MCF 10A (cell line): Measurements from ENCODE around the gene ST6GAL2. TPM values are rescaled to one million over a fixed set of nuclear protein-coding genes. Genes with fewer than 3 reads are reported as not detected.

Source experiments
- Bru-seq: library from RNA; stranded (reverse); fragments of 400-500 nt; gene quantifications from one replicate; lab custom pipeline; 2021; lab: Mats Ljungman, UMichigan
- BruChase-seq, 2 experiments: library from RNA; stranded (reverse); fragments of 400-500 nt; gene quantifications; one replicate each; lab custom pipeline; 2021; lab: Mats Ljungman, UMichigan
- BruUV-seq: library from RNA; stranded (reverse); fragments of 400-500 nt; replicated peaks from 2 replicates; lab custom pipeline; 2021; lab: Mats Ljungman, UMichigan
- CTCF ChIA-PET: fragments of 300-600 bp; sonication (Branson Sonifier 250); formaldehyde crosslinking; extraction: SDS; loops from one replicate; lab custom pipeline; 2021; ENCODE audit warnings: antibody characterized with exemption, inconsistent platforms; lab: Yijun Ruan, JAX
- POLR2A ChIA-PET: fragments of 300-600, 350-650 bp; sonication (Branson Sonifier 250); formaldehyde crosslinking; extraction: SDS; loops from one replicate; lab custom pipeline; 2020; ENCODE audit warnings: antibody characterized with exemption, inconsistent platforms; lab: Yijun Ruan, JAX
- DNase-seq: peaks from one replicate; pipeline ENCODE4 v3.0.0-alpha.2; 2018; ENCODE audit not compliant: unreplicated experiment
- H3K27ac Mint-ChIP-seq: one replicate; pipeline ENCODE4 v1.8.0; 2022; ENCODE audit warnings: mild to moderate bottlenecking, low read depth, mixed read lengths; ENCODE audit not compliant: unreplicated experiment
- H3K27me3 Mint-ChIP-seq: one replicate; pipeline ENCODE4 v1.8.0; 2022; ENCODE audit warnings: mixed read lengths; ENCODE audit not compliant: insufficient read depth, unreplicated experiment
- H3K36me3 Mint-ChIP-seq: one replicate; pipeline ENCODE4 v1.8.0; 2022; ENCODE audit warnings: mild to moderate bottlenecking, moderate library complexity, mixed read lengths; ENCODE audit not compliant: insufficient read depth, unreplicated experiment
- H3K4me1 Mint-ChIP-seq: one replicate; pipeline ENCODE4 v1.8.0; 2022; ENCODE audit warnings: mixed read lengths; ENCODE audit not compliant: insufficient read depth, unreplicated experiment
- H3K4me3 Mint-ChIP-seq: one replicate; pipeline ENCODE4 v1.8.0; 2022; ENCODE audit warnings: mild to moderate bottlenecking, moderate library complexity, mixed read lengths; ENCODE audit not compliant: unreplicated experiment
- H3K9me3 Mint-ChIP-seq: one replicate; pipeline ENCODE4 v1.8.0; 2022; ENCODE audit warnings: mixed read lengths; ENCODE audit not compliant: unreplicated experiment
- intact Hi-C: fragments of 100-400 bp; cut with micrococcal nuclease; formaldehyde crosslinking; loops from 2 replicates; pipeline ENCODE4 v1.14.1; 2022
- long read RNA-seq: library from polyadenylated mRNA; stranded (forward); transcript quantifications from one replicate; pipeline ENCODE4 v2.0.0, GENCODE V29; 2022
- total RNA-seq: library from RNA; stranded (reverse); gene quantifications from 2 replicates; pipeline ENCODE4 v1.2.3, GENCODE V29; 2022
- TF ChIP-seq, protein P1 (sequence below): fragments of 200-600 bp; IDR thresholded peaks from one replicate; pipeline ENCODE4 v1.8.0; 2022; ENCODE audit warnings: antibody characterized with exemption, mild to moderate bottlenecking; ENCODE audit not compliant: unreplicated experiment

Gene ST6GAL2, protein sequence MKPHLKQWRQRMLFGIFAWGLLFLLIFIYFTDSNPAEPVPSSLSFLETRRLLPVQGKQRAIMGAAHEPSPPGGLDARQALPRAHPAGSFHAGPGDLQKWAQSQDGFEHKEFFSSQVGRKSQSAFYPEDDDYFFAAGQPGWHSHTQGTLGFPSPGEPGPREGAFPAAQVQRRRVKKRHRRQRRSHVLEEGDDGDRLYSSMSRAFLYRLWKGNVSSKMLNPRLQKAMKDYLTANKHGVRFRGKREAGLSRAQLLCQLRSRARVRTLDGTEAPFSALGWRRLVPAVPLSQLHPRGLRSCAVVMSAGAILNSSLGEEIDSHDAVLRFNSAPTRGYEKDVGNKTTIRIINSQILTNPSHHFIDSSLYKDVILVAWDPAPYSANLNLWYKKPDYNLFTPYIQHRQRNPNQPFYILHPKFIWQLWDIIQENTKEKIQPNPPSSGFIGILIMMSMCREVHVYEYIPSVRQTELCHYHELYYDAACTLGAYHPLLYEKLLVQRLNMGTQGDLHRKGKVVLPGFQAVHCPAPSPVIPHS
- 0.34 and 0.68 TPM in 2 replicates for total RNA-seq
- Bru-seq, nascent RNA, result percentile 17 among the genes with signal in this experiment
- percentile 20 among the genes with signal in this experiment for BruChase-seq, experiment 1, labeled RNA remaining after a 6-hour chase
- BruChase-seq, experiment 2, labeled RNA remaining after a 2-hour chase, result percentile 21 among the genes with signal in this experiment
- long read RNA-seq, result 0 reads

DNA sequence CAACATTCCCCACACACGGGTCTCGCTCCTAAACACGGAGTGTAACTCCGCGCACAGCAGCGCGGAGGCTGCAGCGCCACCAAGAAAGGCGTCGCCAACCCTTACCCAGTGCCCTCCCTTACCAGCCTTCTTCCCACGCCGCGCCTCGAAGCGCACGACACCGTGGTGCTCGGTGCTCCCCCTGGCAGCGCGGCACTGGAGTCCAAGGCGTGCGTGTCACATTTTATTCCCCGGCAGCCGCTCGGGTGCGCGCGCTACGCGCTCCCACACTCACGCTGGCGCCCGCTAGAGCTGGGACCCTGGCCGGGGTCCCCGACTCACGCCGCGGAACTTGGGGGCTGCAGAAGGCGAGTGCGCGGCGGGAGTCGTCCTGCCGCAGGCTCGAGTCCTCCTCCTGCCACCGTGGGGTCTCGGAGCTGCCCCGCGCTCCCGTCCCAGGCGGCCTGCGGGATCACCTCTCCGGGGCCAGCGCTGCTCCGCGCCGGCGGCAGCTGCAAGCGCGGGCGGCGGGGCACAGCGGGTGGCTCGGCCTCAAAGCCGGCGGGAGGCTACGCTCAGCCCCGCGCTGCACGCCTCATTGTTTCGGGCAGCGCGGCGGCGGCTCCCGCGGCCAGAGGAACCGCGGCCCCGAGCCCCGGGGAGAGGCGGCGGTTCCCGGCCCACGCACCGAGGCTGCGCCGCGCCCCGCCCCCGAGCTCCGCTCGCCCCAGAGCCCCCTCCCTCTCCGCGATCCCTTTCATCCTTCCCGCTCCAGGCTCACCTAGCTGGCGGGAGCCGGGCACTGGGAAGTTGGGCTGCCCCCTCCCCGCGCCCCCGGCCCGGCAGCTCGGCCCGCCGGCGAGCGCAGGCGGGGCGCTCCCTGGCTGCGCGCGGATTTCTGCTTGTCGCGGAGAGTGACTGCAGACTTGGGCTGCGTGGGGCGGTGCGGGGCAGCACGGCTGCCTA, at the start of gene ST6GAL2:
ST6GAL2 (minus strand) TSS at position 197 of the 945 bp plus-strand sequence. CDS start 42,190 bp downstream, outside the sequence.
- intact Hi-C loops, result no loop called here
- TF ChIP-seq, protein P1, sequence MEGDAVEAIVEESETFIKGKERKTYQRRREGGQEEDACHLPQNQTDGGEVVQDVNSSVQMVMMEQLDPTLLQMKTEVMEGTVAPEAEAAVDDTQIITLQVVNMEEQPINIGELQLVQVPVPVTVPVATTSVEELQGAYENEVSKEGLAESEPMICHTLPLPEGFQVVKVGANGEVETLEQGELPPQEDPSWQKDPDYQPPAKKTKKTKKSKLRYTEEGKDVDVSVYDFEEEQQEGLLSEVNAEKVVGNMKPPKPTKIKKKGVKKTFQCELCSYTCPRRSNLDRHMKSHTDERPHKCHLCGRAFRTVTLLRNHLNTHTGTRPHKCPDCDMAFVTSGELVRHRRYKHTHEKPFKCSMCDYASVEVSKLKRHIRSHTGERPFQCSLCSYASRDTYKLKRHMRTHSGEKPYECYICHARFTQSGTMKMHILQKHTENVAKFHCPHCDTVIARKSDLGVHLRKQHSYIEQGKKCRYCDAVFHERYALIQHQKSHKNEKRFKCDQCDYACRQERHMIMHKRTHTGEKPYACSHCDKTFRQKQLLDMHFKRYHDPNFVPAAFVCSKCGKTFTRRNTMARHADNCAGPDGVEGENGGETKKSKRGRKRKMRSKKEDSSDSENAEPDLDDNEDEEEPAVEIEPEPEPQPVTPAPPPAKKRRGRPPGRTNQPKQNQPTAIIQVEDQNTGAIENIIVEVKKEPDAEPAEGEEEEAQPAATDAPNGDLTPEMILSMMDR, result no peak
- Mint-ChIP-seq H3K9me3 (no peaks in the 10 kb centered on the region), H3K36me3 (no peaks in the 10 kb centered on the region), H3K27ac (no peak within 1 kb of the TSS), H3K27me3 (peaks cover 27% of the 10 kb centered on the region), H3K4me3 (peak within 1 kb of the TSS; percentile 71), H3K4me1 (peaks cover 4% of the 10 kb centered on the region)
- DNase-seq, result no peak
- ChIA-PET POLR2A (interaction anchor here (0.5 to 1.0 kb wide), 3 partner anchors 13 to 95 kb away, joined by 3 read pairs; no protein-coding TSS in a partner anchor), CTCF (interaction anchor here (0.6 to 1.1 kb wide), 5 partner anchors 18 to 440 kb away, joined by 3 read pairs; no protein-coding TSS in a partner anchor)
- no TSS peak for BruUV-seq

DNA sequence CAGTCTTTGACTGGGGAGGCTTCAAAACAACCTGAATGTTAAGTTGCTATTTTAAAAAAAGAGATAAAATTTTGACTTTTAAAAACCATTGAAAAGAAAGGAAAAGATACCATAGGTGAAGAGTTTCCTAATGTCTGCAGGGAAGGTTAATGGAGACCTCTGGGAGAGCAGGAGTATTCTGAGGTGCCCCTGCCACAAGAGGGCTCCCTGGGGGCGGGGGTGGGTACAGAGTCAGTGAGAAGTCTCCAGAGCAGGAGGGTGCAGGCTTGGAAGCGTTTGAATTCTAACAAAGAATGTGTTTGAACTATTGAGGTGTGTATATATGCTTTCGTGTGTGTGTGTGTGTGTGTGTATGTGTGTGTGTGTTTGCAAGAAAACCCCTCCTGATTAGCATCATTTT, 46.7 kb upstream of the ST6GAL2 start:
- no peak overlapping the region for H3K4me3 Mint-ChIP-seq
- TF ChIP-seq, protein P1, result no peak
- H3K9me3 Mint-ChIP-seq, result no peaks in the 10 kb centered on the region
- ChIA-PET CTCF (no interaction called here), POLR2A (no interaction called here)
- BruUV-seq, result no TSS peak
- no peaks in the 10 kb centered on the region for H3K27me3 Mint-ChIP-seq
- H3K36me3 Mint-ChIP-seq, result no peaks in the 10 kb centered on the region
- H3K27ac Mint-ChIP-seq, result no peak overlapping the region
- DNase-seq, result no peak
- no peaks in the 10 kb centered on the region for H3K4me1 Mint-ChIP-seq
- intact Hi-C loops, result no loop called here

DNA sequence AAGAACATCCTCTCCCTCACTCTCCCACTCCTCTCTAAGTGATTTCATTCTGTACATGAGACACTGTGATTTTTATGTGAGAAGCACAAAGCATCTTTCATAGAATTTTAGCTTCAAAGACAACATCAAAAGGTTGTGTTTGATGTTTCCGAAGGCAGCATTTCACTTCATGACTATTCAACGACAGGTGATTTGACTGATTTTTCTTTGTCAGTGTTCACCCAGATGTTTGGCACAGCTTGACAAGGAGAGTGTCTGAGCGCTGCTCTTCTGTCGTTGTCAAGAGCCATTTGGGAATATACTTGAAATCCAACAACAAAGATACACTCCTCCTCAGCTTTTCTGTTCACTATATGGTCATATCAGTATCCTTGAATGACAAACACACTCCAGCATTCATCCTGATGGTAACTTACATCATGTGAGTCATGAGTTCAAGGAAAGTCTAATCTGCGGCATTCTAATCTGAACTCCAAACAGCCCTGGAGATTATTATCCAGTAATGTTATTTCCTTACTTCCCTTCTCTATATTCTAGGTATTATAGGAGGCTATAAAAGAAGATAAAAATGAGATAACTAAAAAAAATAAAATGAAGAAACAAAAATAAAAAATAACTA, 45.9 kb upstream of the ST6GAL2 start:
- ChIA-PET POLR2A (interaction anchor here (1.0 kb wide), 1 partner anchor 14 kb away, joined by 5 read pairs; no protein-coding TSS in a partner anchor), CTCF (no interaction called here)
- BruUV-seq, result no TSS peak
- H3K36me3 Mint-ChIP-seq, result no peaks in the 10 kb centered on the region
- no peak overlapping the region for H3K27ac Mint-ChIP-seq
- TF ChIP-seq, protein P1, result no peak
- H3K4me1 Mint-ChIP-seq, result no peaks in the 10 kb centered on the region
- no peak overlapping the region for H3K4me3 Mint-ChIP-seq
- H3K27me3 Mint-ChIP-seq, result no peaks in the 10 kb centered on the region
- DNase-seq, result no peak
- H3K9me3 Mint-ChIP-seq, result no peaks in the 10 kb centered on the region
- intact Hi-C loops, result no loop called here
